Testis (tissue), 3 donors: ENCODE measurements around the gene ZNF765. TPM values are rescaled to one million over a fixed set of nuclear protein-coding genes. Genes with fewer than 3 reads are reported as not detected.
"Not testable (repeated sequence)": the region's sequence is repeated elsewhere in the genome, so short reads cannot be mapped to it uniquely, and the experiment has no call there.

Experiments used
- DNase-seq: peaks from one replicate; pipeline ENCODE4 v3.0.0-alpha.2; 2019
- H3K27ac ChIP-seq, 2 donors: fragments of 200-600 bp; sonication (generic); one replicate each; pipeline ENCODE4 v1.5.1; 2019
- H3K27me3 ChIP-seq: fragments of 200-600 bp; sonication (generic); one replicate; pipeline ENCODE4 v1.5.1; 2019
- H3K36me3 ChIP-seq: fragments of 200-600 bp; sonication (generic); one replicate; pipeline ENCODE4 v1.5.1; 2017; ENCODE audit warnings: low read depth; ENCODE audit errors: missing control alignments
- H3K4me1 ChIP-seq: fragments of 200-600 bp; sonication (generic); one replicate; pipeline ENCODE4 v1.5.1; 2019
- H3K4me3 ChIP-seq, 2 donors: fragments of 200-600 bp; sonication (generic); one replicate each; pipeline ENCODE4 v1.5.1; 2017 to 2019
- H3K9me3 ChIP-seq: fragments of 200-600 bp; sonication (generic); one replicate; pipeline ENCODE4 v1.5.1; 2017
- CTCF ChIP-seq, 3 experiments: fragments of 450-650 bp in 2 of 3; fragments of 200-600 bp in 1 of 3; sonication (generic) in 1 of 3; IDR thresholded peaks; one replicate each; pipeline ENCODE4 v1.5.1; 2016 to 2019; ENCODE audit warnings: antibody characterized with exemption in 3 of 3, mild to moderate bottlenecking in 2 of 3, moderate library complexity in 1 of 3
- POLR2A ChIP-seq: fragments of 450-650 bp; IDR thresholded peaks from one replicate; pipeline ENCODE4 v1.6.1; 2017; ENCODE audit warnings: antibody characterized with exemption, mild to moderate bottlenecking, moderate library complexity
- WGBS, 2 donors: methylation state at CpG; one replicate each; pipeline ENCODE4 v1.1.5; 2018; 5-methylcytosine and 5-hydroxymethylcytosine counted together
- intact Hi-C: fragments of 100-400 bp; cut with DNase I; formaldehyde crosslinking; loops from one replicate; pipeline ENCODE4 v1.15.1; 2023; ENCODE audit warnings: low total_unique reads
- polyA plus RNA-seq: library from polyadenylated mRNA; stranded (reverse); fragments of 350-450 nt; fragmentation: Illumina TruSeq; extraction: RNeasy Lipid Tissue Mini Kit (QIAGEN cat#74804); gene quantifications from one replicate; pipeline ENCODE4 v1.2.3, GENCODE V29; 2014; ENCODE audit warnings: low read depth, low replicate concordance; ENCODE audit not compliant: insufficient read depth
- small RNA-seq, 2 donors: library from RNA; depleted of rRNA; stranded (forward); fragments of <200 nt; gene quantifications; one replicate each; pipeline ENCODE3, GENCODE V24; 2016
- total RNA-seq, 2 donors: library from RNA; depleted of rRNA; stranded (reverse); fragments of >200 nt; gene quantifications; one replicate each; pipeline ENCODE4 v1.2.3, GENCODE V29; 2016

The ZNF765 gene
- total and polyA plus RNA-seq, 3 donors from 2014 or later: 6.5 to 22.4 (median 21.9) TPM

DNA sequence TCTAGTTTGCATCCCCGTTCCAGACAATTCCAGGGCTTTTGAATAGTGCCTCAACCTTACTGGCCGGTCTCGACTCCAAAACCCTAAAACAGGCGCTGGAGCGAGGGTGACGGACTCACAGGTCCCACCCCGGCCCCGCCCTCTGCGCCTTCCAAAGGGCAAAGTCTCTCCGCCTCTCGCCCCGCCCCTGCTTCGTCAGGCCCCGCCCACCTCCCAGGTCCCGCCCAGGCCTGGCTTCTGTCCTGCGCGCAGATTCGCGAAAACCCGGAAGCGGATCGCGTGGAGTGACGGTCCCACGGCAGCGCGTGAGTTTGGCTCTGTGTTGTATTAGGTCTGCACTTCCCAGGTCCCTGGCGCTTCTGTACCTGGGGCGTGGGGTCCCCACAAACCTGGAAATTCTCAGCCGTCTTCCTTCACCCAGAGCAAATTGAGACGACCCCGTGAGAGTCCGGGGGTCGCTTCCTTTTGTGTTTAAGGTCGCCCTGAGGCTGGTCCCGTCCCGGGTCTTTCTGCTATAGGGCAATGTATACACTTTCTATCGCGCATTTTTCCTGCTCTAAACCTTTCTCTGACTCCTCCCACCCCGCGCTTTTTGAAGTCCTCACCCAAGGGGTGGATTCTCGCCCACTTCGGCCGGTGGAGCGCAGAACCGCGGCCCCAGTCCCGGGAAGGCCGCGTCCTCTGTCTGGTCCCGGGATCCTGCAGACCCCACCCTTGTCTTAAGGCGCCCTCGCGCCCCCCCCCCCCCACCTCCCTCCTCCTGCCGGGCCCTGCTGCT, 72.7 kb downstream of the ZNF765 start, which contains the start of gene ZNF813:
Gene ZNF813, plus strand, starts transcription at position 249 of the 778 bp plus-strand sequence. CDS start 16,090 bp downstream, outside the sequence.
- no peak for TF ChIP-seq CTCF (IDR thresholded peaks at IDR 0.05)
- no peak for TF ChIP-seq POLR2A
- 0% methylated on average over 43 to 52 of the region's 55 CpGs for WGBS, 2 donors
- no peaks in the 10 kb centered on the region for H3K27me3 ChIP-seq
- peak; percentile 98 for DNase-seq
- no peaks in the 10 kb centered on the region for H3K9me3 ChIP-seq
- intact Hi-C loops: no loop called here
- H3K27ac ChIP-seq: peak within 1 kb of the TSS; percentile 10 to 80
- peak within 1 kb of the TSS; percentile 72 to 77 for H3K4me3 ChIP-seq
- H3K4me1 ChIP-seq: peaks cover 5% of the 10 kb centered on the region
- H3K36me3 ChIP-seq: no peaks in the 10 kb centered on the region

DNA sequence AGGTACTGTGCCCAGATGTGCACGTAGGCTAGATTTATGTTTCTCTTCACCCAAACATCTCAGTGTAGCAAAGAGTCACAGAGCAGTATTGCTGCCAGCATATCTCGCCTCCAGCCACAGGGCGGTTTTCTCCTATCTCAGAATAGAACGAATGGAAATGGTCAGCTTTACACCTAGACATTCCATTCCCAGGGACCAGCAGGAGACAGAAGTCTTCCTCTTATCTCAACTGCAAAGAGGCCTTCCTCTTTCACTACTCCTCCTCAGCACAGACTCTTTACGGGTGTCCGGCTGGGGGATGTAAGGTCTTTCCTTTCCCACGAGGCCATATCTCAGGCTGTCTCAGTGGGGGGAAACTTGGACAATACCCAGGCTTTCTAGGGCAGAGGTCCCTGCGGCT, 73.7 kb downstream of the ZNF765 start:
- H3K36me3 ChIP-seq, H3K27me3 ChIP-seq, intact Hi-C loops, DNase-seq, H3K9me3 ChIP-seq, H3K4me1 ChIP-seq, H3K4me3 ChIP-seq, H3K27ac ChIP-seq: not testable (repeated sequence)
- WGBS, 2 donors: 11 to 15% methylated on average over 8 of the region's 8 CpGs

DNA sequence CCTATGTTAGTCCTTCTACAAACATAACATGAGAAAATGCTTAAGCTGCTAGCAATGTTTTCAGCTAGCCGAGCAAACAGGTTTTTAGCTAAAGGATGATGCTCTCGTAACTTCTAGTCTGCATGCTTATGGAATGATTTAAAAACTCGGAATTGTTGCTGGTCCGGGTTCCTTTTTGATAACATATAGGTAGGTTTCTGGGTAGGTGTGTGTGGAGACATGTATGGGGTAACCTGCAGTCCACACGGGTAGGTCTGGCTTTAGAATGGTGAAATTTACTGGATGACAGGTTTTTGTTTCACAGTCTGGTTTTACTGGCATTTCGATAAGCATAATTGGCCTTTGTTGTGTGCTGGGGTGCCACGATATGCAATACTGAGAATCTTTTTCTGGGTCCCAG, 77.0 kb downstream of the ZNF765 start:
- H3K27me3 ChIP-seq: no peaks in the 10 kb centered on the region
- H3K4me3 ChIP-seq: no peak overlapping the region
- TF ChIP-seq POLR2A: no peak
- no peak for TF ChIP-seq CTCF (IDR thresholded peaks at IDR 0.05)
- WGBS, 2 donors: 89 to 95% methylated on average over 7 of the region's 7 CpGs
- H3K9me3 ChIP-seq: no peaks in the 10 kb centered on the region
- DNase-seq: no peak
- H3K27ac ChIP-seq: no peak overlapping the region
- intact Hi-C loops: no loop called here
- H3K4me1 ChIP-seq: peaks cover 5% of the 10 kb centered on the region
- H3K36me3 ChIP-seq: no peaks in the 10 kb centered on the region

DNA sequence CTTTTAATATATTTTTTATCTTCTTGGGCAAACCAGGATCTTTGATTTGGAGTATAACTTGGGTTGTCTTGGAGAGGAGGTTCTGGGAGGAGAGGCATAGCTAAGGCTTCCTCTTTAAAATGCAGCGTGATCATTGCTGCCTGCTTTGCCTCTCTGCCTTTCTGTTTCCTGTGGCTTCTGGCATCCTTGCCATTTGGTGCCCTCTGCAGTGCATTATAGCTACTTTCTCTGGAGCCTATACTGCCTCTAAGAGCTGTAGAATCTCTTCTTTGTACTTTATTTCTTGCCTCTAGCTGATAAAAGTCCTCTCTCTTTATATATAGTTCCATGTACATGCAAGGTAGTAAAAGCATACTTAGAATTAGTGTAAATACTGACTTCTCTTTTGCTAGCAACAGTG, 79.9 kb downstream of the ZNF765 start:
- H3K4me1 ChIP-seq, intact Hi-C loops, DNase-seq, H3K9me3 ChIP-seq, H3K4me3 ChIP-seq, H3K27me3 ChIP-seq, H3K36me3 ChIP-seq, H3K27ac ChIP-seq: not testable (repeated sequence)
- WGBS, 2 donors: 50 to 80% methylated on average over 1 of the region's 1 CpG

DNA sequence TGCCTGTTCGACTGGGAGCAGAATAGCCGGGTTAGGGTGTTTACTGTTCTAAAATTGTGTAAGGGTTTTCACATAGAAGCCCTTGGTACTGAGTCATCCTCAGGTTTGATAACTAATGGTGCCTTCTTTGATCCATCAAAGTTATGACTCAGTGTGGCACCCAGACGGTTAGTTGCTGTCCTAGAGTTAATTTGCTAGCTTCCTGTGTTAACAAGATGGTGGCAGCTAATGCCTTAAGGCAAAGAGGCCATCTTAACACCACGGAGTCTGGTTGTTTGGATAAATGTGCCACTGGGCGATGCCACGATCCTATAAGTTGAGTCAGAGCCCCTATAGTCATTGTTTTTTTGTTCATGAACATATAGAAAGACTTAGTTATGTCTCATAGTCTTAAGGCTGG, 80.5 kb downstream of the ZNF765 start:
- 82 to 86% methylated on average over 6 of the region's 6 CpGs for WGBS, 2 donors
- H3K4me3 ChIP-seq, H3K27me3 ChIP-seq, DNase-seq, H3K27ac ChIP-seq, H3K36me3 ChIP-seq, H3K9me3 ChIP-seq, intact Hi-C loops, H3K4me1 ChIP-seq: not testable (repeated sequence)

Small RNAs within 50 kb of the gene (small RNA-seq; reads per million reads assigned to genes)
- 0 reads per million in 2 donors for gene RPL39P36

Other genes with a start within 250 kb of the ZNF765 start
- 10 to 100 TPM; 12.2 to 13.0 TPM for gene ZNF347, start 236.1 kb upstream of the ZNF765 start, total RNA-seq
- 4.6 TPM for gene ZNF347, start 236.1 kb upstream of the ZNF765 start, polyA plus RNA-seq
- 10 to 100 TPM in 1 of 2 donors, 1 to 10 TPM in 1; 7.6 to 11.7 TPM for gene ZNF665, start 201.8 kb upstream of the ZNF765 start, total RNA-seq
- gene ZNF665, start 201.8 kb upstream of the ZNF765 start, polyA plus RNA-seq: 4.2 TPM
- gene ZNF677, start 140.3 kb upstream of the ZNF765 start, total RNA-seq: 10 to 100 TPM; 46.7 to 54.3 TPM
- 88.9 TPM for gene ZNF677, start 140.3 kb upstream of the ZNF765 start, polyA plus RNA-seq
- 1 to 10 TPM in 1 of 2 donors, not detected in 1; 1.2 TPM for gene VN1R2, start 136.9 kb upstream of the ZNF765 start, total RNA-seq
- 0.25 TPM for gene VN1R2, start 136.9 kb upstream of the ZNF765 start, polyA plus RNA-seq
- under 1 TPM in 1 of 2 donors, not detected in 1; 0.37 TPM for gene VN1R4, start 127.4 kb upstream of the ZNF765 start, total RNA-seq
- not detected for gene VN1R4, start 127.4 kb upstream of the ZNF765 start, polyA plus RNA-seq
- gene ZNF845, start 61.4 kb upstream of the ZNF765 start, total RNA-seq: 1 to 10 TPM; 6.5 to 6.6 TPM
- 2.1 TPM for gene ZNF845, start 61.4 kb upstream of the ZNF765 start, polyA plus RNA-seq
- gene ZNF525, start 29.4 kb upstream of the ZNF765 start, total RNA-seq: 10 to 100 TPM; 18.8 to 27.3 TPM
- 14.0 TPM for gene ZNF525, start 29.4 kb upstream of the ZNF765 start, polyA plus RNA-seq
- gene ZNF761, start 36.8 kb downstream of the ZNF765 start, total RNA-seq: 10 to 100 TPM; 11.2 to 15.9 TPM
- gene ZNF761, start 36.8 kb downstream of the ZNF765 start, polyA plus RNA-seq: 6.4 TPM
- gene ZNF813, start 72.6 kb downstream of the ZNF765 start, total RNA-seq: 1 to 10 TPM; 4.6 to 4.8 TPM
- 2.0 TPM for gene ZNF813, start 72.6 kb downstream of the ZNF765 start, polyA plus RNA-seq
- 10 to 100 TPM; 31.4 to 36.5 TPM for gene ZNF331, start 143.0 kb downstream of the ZNF765 start, total RNA-seq
- gene ZNF331, start 143.0 kb downstream of the ZNF765 start, polyA plus RNA-seq: 26.5 TPM
- gene DPRX, start 236.8 kb downstream of the ZNF765 start, total RNA-seq: not detected
- gene DPRX, start 236.8 kb downstream of the ZNF765 start, polyA plus RNA-seq: not detected